ENCODE results near the gene MEX3A.
"Not testable (repeated sequence)": the region's sequence is repeated elsewhere in the genome, so short reads cannot be mapped to it uniquely, and the experiment has no call there.

The MEX3A gene

DNA sequence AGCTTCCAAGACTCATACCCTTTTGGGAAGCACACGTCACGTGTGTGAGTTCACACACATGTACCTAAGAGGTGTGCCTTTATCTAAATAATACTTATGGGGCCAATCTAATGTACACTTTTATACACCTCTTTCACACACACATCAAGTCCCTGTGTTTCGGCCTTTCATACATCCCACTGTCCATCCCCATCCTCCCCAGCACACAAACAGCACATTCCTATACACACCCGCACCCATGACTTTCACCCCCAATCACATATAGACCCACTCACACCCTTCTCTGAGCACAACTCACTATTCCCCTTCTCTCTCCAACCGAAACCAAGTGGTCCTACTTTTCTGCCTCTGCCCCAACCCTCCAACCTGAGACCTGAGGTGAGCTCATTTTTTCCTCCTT is 3.5 kb downstream of the MEX3A start:
- DNase-seq: no peak

DNA sequence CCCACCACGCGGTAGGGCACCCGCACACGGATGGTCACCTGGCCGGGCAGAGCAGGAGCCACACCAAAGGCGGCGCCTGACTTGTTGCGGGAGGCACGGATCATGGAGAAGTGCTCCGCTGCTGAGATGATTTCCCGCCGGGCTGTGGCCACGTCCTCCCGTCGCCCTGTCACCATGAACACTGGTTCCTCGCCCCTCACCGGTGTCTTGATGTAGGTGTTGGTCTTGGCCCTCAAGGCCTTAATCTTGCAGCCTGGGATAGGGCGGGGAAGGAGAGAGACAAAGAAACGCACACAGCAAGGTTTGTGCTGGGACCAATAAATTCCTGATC is 4.9 kb downstream of the MEX3A start:
- DNase-seq: no peak

DNA sequence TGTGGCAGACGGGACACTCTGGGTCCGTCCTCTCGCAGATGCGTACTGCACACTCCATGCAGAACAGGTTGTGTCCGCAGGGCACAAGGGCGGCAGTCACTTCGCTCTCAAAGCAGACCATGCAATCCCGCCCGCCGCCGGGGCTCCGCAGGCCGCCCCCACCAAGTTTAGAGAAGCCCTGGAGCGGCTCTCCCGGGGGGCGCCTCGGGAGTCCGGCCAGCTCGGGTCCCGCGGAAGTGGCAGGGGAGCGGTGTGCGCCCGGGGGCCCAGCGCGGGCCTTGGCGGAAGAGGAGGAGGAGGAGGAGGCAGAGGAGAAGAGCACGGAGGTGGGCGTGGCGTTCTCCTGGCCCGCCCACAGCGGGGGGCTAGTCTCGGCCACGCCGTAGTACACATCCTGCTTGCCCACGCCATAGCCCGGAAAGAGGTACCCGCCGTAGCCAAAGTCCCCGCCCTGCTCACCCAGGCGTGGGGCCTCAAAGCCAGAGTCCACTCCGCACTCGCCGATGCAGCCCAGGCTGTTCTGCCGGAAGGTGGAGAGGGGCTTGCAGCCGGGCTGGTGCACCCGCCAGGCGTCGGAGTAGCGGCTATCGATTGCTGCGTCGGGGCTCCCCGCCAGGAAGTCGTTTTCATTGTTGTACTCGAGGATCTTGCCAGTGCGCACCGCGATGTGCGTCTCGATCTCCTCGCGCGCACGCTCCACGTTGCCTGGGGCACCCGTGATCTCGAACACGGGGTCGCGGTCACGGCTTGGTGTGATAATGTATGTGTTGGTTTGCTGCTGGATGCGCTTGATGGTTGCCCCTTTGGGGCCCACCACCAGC is 5.4 kb downstream of the MEX3A start:
- peak; percentile 78 for DNase-seq

DNA sequence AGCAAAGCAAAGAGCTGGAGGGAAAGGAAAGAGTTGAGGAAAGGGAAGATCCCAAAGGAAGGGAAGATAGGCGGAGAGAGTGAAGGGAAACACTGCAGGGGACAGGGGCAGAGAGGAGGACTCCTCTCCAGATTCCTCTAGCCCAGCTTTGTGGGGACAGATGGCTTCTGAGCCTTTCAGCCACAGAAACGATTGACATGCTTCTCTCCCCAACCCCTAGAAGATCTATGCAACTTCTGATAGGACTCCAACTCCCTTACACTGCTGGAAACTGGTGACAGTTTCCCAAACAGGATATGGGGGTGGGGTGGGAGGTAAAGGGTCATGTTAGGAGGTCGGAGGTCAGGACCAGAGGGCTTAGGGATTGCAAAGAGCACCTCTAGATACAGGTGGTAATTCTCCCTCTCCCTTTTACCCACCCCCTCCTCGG is 6.5 kb downstream of the MEX3A start:
- DNase-seq: no peak

DNA sequence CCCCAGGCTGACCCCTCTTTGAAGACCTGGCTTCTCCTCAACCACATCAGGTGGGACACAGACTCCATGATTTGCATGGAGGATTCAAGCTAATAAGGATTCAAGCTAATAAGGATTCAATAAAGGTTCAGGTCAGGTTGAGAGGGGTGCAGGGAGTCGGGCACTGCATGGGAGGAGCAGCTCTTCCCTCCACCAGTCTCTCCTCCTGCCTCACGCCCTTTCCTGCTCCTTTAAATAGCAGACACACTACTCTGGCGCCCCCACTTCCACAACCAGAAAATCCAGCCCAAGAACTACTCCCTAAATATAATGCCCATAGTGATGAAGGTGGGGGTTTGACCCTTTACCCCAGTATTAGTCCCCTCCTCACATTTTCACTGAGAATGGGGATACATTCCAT is 7.1 kb downstream of the MEX3A start:
- peak; percentile 62 for DNase-seq

DNA sequence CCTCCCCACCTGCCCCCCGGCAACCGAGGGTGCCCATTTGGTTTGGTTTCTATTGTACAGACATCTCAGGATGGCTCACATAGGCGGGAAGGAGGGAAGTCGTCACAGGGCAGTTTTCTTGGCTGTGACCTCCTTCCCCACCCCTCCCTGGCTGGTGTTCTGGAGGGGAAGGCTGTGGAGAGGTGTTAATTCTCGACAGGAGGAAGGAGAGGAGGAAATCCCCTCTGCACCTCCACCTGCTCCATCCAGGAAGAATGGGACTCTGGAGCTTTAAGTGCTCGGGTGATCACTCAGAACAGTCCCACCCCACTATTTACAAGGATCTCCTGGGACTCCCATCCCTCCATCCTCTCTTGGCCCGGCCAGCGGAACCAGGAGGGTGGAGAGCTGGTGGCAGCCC is 7.6 kb downstream of the MEX3A start:
- no peak for DNase-seq

DNA sequence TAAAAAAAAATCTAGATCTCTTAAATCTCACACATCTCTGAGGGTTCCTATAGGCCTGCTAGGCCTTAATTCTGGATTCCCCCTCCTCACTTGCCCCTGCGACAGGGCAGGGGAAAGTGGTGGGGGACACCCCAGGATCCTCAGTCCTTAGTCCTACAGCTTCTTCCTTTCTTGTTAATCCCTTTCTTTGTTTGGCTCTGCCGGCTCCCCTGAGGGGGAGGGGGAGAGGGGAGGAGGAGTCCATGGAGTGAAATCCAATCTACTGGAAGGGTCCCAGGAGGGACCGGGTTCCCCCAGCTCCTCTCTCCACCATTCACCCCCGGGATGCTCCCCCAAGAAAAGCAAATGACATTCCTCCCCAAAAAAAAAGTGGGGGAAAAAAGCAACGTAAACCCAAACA is 8.5 kb downstream of the MEX3A start:
- DNase-seq: no peak

DNA sequence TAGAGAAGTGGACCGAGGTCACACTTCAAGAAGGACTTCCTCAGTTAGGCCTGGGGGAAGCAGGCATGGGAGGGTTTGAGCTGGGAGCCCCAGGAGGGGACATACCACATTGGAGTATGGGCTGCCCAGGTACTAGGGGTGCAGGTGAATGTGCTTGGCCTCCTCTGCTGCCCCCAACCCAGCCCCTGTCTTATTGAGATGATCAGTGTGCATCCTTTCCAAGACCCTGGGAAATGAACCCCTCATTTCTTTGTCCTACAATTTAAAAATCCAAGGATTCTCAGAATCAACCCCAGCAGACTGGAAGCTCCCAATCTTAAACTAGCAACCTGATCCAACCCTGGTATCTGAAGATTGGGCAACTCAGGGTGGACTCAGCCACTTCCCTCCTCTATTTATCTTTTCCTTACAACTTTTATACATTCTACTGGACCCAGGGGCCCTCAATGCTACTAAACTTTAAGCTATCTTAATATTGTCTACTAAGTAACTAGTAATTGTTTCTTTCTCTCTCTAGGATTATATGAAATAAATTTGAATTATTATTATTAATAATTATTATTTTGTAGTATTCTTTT is 9.1 kb downstream of the MEX3A start:
- DNase-seq: no peak

DNA sequence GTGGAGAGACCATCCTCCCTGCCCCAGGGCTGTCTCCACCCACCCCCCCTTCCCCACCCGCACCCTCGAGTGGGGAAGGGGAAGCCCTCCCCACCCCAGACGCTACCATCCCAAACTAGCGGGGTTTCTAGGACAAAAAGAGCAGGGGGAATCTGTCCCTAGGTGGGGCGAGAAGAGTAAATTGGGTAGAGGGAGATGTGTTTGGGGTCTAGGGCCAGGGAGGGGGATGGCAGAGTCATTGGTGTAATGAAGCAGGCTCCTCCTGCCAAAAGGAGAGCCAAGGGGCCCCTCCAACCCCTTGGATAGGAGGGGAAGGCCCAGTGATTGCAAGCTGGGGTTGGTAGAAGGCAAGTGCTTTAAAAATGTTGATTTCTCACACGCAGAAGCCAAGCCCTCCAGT is 10.0 kb downstream of the MEX3A start:
- DNase-seq: no peak

DNA sequence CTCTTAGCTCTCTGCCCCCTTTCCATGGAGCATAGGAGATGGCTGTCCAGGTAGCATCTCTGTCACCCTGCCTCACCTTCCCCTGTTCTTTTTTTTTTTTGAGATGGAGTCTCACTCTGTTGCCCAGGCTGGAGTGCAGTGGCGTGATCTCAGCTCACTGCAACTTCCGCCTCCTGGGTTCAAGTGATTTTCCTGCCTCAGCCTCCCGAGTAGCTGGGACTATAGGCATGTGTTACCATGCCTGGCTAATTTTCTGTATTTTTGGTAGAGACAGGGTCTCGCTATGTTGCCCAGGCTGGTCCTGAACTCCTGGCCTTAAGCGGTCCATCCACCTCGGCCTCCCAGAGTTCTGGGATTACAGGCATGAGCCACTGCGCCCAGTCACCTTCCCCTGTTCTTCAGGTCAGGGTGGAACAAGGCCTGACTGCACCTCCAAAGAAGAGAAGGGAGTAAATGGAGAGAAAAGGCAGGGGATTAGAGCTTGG is 10.9 kb downstream of the MEX3A start:
- not testable (repeated sequence) for DNase-seq

DNA sequence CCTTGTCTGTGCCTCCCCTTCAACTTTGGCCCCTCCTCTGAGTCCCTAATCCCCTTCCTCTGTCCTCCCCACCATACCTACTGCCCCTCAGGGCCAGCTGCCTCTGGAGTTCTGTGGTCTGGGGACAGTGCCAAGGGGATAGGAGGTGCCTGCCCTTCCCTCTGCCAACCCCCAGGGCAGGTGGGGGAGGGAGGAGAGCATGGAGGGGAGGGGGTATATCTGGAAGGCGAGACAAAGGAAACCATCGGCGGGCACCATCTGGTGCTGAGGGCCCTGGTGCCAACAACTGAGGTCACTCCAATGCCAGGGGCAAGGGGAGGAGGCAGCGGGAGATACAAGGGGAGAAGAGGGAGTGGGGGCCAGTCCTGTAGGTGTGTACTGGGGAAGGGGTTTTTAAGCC is 11.7 kb downstream of the MEX3A start:
- DNase-seq: no peak

DNA sequence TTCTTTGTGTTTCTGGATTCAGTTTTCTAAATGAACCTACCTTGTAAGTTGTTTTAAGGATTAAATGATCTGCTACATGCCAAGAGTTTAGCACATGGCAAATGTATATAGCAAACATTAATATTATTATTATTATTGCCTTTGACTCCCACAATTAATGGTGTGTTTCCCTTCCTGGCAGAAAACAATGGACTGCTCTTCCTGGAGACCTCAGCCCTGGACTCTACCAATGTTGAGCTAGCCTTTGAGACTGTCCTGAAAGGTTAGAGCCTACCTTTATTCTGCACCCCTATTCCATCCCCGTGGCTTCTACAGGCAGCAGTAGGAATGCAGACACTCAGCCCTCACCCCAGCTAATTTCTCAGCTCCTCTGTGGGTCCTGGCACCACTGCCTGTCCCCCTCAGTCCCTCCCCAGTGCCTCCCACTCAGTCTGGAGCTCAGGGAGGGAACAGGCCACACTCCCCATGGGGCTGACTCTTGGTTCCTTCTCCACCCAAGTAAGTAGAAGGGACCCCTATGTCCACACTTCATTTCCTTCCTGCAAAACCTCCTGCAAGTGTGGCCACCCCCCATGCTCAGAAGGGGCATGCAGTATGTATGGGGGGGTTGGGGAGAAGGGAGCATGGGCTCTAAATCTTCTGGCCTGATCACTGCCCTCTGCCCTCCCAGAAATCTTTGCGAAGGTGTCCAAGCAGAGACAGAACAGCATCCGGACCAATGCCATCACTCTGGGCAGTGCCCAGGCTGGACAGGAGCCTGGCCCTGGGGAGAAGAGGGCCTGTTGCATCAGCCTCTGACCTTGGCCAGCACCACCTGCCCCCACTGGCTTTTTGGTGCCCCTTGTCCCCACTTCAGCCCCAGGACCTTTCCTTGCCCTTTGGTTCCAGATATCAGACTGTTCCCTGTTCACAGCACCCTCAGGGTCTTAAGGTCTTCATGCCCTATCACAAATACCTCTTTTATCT is 12.5 kb downstream of the MEX3A start:
- no peak for DNase-seq

DNA sequence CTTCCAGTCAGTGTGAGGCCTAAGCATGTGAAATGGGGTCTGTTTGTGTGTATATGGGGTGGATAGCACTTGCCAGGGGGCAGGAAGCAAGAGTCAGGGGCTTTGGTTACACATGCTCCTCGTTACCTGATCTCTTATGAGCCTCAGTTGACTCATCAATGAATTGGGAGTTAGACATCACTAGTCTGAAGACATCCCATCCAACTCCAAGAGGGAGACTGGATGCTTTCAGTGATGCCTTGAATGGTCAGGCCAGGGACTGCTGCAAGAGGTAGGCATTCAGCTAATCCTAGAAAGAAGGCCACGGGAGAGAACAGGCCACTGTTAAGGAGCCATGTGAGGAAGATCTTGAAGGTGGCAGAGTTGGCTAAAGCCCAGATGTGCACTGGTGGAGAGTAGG is 15.0 kb downstream of the MEX3A start:
- no peak for DNase-seq

DNA sequence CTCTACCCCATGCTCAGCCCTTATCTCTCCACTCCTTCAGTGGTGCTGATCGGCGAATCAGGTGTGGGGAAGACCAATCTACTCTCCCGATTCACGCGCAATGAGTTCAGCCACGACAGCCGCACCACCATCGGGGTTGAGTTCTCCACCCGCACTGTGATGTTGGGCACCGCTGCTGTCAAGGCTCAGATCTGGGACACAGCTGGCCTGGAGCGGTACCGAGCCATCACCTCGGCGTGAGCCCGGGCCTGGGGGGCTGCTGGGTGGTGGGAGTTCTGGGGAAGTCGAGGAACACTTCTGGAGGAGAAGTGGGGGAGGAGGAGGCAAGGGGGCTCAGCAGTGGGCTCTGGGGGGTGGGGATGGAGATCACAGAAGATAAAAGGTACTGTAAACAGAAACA is 16.4 kb downstream of the MEX3A start:
- no peak for DNase-seq

DNA sequence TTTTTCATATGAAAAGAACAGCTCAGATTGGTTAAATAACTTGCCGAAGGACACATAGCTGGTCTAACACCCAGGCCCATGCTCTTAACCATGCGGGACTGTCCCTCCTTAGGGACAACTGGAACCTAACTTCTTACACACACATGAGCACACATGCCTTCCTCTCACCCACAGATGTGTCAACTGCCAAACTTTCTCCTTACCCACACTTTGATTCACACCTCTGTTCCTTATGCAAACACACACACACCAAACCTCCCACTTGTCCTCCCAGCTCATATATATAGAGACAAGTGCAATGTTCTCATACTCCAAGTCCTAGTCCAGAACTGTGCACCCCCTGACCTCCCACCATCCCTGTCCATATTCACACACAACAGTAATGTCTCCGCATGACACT is 17.1 kb downstream of the MEX3A start:
- no peak for DNase-seq

DNA sequence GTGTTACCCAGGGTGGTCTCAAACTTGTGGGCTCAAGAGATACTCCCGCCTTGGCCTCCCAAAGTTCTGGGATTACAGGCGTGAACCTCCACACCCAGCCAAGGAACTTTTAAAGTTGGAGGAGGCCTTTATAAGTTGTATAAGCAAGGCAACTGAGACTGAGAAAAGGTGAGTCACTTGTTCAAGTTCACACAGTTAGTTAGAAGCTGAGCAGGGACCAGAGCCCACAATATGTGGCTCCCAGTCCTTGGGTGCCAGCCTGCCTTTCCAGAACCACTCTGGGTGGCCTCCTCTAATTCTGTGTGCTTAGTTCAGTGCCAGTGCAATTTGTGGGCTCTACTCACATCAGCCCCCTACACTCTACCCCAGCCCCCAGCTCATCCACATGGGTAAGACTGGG is 17.6 kb downstream of the MEX3A start:
- no peak for DNase-seq

DNA sequence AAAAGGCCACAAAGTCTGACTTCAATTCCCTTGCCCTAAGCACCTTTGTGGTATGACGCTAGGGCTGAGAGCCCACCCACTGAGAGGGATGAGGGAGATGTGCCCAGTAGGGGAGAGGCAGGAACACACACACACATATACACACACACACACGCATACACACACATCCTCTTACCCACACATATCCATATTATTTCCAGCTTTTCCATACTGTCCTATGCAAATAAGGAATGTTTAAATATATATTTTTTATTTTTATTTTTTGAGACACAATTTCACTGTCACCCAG is 18.3 kb downstream of the MEX3A start:
- DNase-seq: no peak

DNA sequence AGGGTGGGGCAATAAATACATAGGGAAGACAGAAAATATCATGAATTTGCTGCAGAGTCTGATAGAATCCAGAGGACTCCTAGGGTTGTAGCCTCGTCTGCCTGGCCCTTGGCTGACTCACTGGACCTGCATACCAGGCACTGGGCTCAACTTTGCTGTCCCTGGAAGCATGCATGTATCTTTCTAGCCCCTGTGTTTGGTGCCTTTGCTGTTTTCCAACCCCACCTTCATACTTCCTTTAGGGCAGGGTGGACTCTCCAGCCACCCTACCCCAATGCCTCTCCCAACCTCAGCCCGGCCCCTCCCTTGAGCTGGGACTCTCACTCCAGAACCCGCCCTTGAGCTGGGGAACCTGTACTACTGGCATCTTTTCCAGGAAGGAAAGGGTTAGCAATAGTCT is 20.1 kb downstream of the MEX3A start:
- no peak for DNase-seq

DNA sequence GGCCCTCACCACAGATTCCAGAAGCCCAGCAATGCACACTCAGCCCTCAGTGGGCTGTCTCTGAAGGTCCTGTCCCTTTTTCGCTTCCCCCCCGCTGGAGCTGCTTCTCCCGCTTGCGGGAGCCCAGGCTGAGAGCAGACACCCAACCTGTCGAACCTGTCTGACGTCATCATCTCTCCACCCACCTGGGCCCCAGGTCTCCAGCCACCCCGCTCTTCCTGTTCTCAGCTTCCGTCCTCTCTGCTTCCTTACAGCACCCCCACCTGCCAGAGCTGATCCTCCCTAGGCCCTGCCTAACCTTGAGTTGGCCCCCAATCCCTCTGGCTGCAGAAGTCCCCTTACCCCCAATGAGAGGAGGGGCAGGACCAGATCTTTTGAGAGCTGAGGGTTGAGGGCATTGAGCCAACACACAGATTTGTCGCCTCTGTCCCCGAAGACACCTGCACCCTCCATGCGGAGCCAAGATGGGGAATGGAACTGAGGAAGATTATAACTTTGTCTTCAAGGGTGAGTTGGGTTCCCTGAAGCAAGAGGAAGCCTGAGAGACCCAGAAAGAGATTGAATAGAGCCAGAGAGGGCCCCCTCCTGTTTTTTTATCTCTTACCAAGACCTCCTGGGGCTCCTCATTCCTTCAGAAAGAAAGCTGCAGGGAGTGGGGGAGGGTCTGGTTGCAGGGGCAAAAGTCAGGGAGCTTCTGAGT is 21.2 kb downstream of the MEX3A start, which contains the start of gene RAB25:
Gene RAB25, plus strand, starts transcription at position 224 of the 700 bp plus-strand sequence. Its CDS starts 241 bp downstream, at position 465.
- DNase-seq: no peak

DNA sequence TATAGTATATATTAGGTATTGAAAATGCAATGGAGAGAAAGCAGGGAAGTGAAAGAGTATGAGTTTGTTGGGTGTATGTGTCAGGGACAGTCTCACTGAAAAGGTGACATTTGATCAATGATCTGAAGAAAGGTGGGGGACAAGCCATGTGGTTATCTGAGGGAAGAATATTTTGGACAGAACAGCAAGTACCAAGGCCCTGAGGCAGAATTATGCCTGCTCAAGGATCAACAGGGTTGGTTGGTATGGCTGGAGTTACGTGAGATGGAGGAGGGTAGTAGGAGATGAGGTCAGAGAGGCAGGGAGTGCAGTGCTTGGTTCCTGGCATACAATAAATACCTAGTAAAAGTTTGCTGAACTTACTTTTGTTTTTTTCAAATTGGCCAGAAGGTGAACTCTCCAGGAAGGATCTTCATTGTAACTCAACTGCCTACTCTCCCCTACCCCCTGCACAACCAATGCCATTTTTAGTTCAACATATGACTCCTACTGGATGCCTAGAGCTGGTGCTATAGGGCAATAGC is 25.9 kb downstream of the MEX3A start:
- no peak for DNase-seq

DNA sequence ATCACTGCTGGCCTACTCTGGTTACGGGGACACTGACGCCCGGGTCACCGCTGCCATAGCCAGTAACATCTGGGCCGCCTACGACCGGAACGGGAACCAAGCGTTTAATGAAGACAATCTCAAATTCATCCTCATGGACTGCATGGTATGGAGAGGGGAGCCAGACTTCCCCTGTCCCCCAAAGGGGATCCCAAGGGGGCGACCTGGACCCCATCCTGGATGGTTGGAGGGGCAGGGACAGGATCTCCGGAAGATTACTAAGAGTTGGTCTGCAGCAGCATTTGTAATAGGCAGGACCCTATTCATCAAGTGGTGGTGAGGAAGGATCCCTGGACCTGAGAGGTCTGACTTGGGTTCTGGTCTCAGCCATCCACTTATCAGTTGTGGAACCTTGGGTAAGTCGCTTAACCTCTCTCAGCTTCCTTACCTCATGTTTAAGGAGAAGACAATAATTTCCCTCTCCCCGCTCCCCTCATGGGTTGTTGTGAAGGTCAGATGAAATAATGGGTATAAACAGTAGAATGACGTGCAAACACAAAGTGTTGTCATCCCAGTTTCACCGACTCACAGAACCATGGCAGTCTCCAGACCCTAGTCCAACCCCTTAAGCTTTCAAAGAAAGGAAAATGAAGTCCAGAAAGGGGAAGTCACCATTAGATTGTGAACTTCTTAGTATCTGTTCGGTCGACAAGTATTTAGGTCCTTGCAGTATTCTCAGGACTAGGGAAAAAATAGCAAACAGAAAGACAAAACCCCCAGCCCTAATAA is 26.8 kb downstream of the MEX3A start:
- peak; percentile 70 for DNase-seq
